ENCODE results near the gene PTGDS.

Gene PTGDS

DNA sequence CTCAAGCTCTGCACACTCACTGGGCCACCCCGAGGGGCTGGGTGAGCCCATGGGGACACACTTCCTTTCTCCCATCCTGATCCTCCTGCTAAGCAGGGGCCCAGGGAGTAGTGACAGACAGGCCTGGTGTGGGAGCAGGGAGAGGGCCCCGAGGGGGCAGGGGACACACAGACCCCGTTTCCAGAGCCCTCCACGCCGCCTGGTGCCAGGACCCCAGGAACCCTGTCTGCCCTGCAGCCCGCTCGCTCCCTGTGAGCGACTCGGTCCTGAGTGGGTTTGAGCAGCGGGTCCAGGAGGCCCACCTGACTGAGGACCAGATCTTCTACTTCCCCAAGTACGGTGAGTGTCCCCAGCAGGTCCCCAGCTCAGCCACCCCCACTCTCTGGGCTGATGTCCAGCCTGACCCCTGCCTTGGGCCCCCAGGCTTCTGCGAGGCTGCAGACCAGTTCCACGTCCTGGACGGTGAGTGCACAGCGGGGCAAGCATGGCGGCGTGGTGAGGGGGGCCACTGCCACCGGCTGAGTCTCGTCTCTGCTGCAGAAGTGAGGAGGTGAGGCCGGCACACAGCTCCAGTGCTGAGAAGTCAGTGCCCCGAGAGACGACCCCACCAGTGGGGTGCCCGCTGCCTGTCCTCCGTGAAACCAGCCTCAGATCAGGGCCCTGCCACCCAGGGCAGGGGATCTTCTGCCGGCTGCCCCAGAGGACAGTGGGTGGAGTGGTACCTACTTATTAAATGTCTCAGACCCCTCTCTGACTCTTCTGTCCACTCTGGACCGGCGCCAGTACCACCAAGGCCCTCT is 30.9 kb upstream of the PTGDS start:
- DNase-seq (ENCODE audit: low read depth), result no peak

DNA sequence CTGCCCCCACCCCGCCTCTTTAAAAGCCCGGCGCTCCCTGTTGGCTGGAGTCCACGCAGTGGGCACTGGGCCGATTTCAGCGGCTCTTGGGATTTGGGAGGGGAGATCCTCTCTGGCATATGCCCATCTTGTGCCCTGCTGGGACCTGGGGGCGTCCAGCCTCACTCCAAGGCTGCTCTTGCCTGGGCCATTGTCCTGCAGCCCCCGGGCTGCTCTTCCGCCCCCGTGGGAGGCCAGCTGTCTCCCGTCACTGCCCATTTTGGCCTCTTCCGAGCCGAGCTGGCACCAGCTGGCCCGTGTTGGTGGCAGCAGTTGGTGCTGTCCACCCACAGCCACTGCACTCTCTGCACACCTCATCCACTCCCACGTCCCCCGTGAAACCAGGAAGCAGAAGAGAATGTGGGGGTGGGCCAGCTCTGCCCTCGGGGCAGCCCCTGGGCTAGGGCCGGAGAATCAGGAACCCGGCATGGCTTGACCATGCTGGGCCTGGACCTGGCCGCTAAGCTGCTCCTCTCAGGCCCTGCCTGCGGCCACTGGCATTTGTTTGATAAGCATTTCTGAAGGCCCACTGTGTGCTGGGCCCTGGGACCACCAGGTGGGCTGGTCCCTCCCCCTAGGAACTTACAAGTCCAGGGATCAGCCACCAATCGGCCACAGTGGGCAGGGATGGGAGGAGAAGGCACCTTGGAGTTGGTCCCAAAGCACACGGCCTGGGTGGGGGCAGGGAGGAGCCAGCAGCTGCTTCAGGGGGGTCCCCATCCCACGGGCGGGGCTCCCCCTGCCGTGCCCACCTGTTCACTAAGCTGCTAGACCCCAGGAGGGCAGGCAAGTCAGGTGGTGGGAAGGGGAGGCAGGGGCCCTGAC is 30.0 kb upstream of the PTGDS start:
- no peak for DNase-seq (ENCODE audit: low read depth)

DNA sequence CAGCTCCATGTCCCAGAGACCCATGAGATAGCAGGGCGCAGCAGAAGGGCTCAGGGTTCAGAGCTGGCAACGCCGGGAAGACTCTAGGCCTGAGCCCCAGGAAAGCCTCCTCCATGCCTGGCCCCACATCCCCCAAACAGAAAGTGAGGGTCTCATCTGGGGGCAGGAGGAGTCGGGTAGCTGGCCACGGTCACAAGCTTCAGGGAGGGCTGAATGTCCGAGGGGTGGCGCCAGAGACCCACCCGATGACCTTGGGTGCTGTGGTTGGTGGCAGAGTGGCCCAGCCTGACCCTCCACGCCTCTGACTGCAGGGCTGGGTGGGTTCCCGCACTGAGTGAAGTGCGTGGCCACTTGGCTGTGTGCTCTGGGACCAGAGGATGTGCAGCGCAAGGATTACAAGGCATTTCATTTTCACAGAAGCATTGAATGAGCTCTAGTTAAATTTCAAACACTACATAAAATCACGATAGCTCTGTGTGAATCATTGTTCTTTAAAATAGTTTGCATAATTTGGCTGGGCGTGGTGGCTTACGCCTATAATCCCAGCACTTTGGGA is 29.3 kb upstream of the PTGDS start:
- no peak for DNase-seq (ENCODE audit: low read depth)

DNA sequence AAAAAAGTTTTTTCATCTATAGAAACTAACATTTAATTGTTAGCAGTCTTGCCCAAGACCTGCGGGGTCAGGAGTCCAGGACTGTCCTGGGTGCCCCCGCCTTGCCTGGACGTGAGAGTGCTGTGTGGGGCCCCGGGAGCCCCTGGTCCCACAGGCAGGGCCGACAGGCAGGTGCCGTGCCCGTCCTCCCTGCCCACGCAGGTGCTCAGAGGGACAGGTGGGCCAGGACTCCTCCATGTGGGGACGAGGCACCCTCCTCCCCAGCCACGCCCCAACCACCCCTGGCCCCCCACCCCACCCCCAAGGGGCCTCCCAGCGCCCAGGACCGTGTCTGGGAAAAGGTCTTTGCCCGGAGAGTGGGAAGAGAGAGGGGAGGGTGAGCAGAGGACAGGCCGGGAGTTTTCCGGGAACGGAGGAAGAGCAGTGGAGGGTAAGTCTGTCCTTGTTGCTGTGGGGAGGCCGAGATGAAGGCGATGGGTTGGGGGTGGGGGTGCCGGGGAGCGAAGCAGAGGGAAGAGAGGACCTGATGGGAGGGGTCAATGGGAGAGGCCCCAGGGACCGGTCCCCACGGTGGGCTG is 28.0 kb upstream of the PTGDS start:
- no peak for DNase-seq (ENCODE audit: low read depth)

DNA sequence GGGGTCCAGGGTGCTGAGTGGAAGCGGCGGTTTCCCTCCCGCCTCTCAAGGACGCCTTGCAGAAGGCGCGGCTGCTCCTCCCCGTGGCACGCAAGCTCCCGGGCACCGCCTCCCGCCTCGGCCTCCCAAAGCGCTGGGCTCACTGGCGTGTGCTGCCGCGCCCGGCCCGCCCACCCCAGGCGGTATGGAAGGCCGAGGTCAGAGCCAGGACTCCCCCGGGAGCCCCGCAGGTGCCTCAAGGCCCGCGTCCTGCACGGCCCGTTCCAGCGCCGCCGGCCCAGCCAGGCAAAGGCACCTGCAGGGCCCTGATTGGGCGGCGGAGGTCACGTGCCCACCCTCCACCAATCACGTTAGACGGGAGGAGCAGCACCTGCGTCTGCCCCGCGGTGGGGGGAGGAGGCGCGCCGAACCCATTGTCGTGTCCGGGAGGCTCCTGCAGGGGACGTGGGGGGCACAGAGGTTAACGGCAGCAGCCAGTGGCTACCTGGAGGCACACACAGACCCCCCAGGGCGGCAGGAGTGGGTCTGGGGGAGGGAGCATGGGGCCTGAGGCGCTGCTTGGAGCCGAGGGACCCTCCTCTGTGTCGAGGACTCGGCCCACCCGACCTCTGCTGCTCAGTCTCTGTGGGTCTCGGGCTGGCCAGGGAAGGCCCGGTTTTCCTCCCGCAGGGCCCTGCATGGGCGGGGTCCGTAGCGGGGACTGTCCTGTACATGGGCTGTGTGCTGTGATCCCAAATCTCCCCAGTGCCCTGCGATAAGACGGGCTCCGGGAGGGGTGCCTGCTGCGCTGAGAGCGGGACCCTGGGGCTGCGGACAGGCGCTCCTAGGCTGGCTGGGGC is 27.3 kb upstream of the PTGDS start:
- peak; percentile 94 for DNase-seq (ENCODE audit: low read depth)

DNA sequence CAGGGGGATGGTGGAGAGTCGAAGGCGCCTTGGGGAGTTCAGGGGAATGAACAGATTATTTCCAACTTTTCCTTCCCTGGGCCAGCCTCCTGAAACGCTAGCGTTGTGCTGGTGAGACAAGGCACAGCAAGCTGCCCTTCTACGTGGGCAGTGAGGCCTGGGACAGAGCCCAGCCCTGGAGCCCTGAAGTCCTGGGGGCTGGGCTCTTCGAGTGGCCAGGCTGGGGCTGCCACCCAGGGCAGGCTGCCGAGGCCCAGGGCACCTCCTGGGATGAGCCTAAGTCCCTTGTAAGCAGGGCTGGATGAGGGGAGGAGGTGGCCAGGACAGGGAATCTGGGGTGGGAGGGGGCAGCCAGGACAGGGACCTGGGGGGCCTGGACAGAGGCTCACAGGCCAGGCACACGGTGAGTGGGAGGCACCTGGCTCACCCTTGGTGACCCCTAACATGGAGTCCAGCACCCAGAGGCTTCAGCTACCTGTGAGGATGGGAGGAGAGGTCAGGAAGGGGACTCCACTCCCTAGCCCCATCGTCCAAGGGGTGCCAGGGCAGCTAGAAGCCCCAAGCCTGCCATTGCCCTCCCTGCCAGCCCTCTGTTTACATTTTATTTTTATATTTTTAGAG is 26.5 kb upstream of the PTGDS start:
- DNase-seq (ENCODE audit: low read depth), result no peak

DNA sequence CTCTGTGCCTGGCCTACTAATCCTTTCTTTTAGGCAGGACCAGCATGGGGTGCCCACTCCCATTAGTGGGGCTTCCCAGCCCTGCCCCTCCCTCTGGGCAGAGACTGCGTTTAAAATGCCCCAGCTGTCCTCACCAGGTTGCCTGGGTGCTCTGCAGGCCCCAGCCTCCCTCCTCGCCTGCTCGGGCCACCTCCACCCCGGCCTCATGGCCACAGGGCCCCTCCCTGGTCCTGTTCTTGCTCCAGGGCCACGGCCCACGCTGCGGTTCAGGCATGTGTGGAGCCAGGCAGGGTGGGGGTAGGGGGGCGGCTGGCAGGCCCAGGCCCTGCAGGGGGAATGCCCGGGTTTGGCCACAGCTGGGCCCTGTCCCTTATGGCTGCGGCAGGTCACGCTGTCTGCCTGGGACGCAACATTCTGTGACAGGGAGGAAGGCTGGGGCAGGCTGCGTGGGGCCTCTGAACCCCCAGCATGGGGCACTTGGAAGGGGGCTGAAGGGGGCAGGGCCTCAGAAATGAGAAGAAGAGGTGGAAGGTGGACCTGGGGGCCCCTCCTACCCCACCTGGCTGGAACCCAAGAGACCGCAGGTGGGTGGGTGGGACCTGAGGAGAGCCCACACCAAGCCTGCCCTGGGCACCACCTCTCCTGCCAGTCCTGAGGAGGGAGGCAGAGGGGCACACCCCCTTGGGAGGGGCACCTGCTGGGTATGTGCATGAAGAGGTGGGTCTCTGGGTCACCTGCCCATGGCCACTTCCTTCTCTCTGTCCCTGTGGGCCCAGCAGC is 25.6 kb upstream of the PTGDS start, which contains the start of gene LCN12:
Gene LCN12 (plus strand): TSS at position 733 of the 780 bp plus-strand sequence. CDS start 55 bp downstream, outside the sequence.
- DNase-seq (ENCODE audit: low read depth), result no peak

DNA sequence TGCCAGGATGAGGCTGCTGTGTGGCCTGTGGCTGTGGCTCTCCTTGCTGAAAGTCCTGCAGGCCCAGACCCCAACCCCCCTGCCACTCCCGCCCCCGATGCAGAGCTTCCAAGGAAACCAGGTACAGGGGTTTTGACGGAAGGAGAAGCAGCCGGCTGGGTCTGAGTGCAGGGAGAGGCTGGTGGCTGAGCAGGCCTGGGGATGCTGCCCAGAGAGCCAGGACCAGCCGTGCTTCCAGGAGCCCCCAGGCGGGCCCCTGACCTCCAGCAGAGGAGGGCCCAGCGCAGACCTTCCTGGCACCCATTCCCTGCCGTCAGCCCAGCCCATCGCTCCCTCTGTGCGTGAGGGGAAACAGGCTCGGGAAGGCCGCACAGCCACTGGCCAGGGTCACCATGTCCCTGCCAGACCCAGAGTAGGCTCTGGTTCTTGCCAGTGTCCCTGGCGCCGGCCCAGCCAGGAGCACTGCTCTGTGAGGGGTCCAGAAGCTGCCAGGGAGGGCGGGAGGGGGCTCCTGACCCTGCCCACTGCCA is 24.9 kb upstream of the PTGDS start:
- DNase-seq (ENCODE audit: low read depth), result no peak

DNA sequence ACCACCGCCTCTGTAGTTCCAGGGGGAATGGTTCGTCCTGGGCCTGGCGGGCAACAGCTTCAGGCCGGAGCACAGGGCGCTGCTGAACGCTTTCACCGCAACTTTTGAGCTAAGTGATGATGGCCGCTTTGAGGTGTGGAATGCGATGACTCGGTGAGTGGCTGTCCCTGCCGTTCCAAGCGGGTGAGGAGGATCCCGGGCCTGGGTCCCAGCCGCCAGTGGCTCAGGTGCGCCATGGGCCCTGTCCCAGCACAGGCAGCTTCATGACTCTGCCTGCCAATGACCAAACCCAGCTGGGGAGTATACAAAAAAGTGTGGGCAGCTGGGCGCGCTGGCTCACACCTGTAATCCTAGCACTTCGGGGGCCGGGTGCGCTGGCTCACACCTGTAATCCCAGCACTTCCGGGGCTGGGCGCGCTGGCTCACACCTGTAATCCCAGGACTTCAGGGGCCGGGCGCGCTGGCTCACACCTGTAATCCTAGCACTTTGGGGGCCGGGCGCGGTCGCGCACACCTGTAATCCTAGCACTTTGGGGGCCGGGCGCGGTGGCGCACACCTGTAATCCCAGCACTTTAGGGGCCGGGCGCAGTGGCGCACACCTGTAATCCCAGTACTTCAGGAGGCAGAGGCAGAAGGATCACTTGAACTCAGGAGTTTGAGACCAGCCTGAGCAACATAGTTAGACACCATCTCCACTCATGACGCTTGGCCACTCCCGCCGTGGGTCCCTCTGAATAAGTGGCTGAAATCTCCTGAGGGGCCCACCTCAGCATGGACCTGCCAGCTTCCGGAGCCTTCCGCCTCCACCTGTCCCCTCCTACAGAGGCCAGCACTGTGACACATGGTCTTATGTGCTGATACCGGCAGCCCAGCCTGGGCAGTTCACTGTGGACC is 24.2 kb upstream of the PTGDS start:
- DNase-seq (ENCODE audit: low read depth), result no peak

DNA sequence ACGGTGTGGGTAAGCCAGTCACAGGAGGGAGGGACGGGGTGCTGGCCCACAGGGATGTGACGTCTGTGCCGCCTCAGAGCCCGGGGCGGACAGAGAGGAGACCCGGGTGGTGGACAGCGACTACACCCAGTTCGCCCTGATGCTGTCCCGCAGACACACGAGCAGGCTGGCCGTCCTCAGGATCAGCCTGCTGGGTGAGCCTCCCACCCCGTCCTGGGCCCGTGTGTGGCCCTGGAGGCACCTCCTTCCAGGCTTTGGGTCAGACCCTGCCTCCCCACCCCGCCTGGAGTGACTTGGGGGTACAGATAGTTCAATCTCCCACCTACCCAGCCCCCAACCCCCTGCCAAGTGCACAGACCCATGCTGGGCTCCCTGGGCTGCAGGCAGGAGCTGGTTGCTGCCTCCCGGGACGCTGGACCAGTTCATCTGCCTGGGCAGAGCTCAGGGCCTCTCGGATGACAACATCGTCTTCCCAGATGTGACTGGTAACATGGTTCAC is 23.5 kb upstream of the PTGDS start:
- DNase-seq (ENCODE audit: low read depth), result no peak

DNA sequence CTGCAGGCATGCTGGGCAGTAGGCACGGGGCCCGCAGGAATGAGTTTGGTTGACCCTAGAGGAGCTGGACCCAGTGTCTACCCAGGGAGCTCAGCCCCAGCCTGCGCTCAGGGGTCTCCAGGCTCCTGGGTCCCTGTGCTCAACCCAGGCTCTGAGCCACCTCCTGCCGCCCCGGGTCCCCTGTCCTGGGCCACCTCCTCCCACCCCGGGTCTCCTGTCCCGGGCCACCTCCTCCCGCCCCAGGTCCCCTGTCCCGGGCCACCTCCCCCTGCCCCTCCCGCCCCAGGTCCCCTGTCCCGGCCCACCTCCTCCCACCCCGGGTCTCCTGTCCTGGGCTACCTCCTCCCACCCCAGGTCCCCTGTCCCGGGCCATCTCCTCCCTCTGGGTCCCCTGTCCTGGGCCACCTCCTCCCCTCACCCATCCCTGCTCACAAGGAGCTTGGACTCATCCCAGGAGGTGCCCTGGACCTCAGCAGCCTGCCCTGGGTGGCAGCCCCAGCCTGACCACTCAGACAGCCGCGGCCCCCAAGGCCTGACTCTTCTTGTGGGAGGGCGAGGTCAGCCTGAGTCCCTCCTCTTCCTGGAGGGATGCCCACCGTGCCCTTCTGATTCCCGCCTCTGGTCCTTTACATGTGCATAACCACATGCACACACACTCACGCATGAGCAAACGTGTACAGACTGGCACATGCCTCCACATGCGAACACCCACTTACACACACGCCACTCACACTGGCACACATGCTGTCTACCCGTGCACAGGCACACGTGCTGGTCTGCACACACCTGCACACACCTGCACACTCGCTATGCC is 22.8 kb upstream of the PTGDS start:
- no peak for DNase-seq (ENCODE audit: low read depth)

DNA sequence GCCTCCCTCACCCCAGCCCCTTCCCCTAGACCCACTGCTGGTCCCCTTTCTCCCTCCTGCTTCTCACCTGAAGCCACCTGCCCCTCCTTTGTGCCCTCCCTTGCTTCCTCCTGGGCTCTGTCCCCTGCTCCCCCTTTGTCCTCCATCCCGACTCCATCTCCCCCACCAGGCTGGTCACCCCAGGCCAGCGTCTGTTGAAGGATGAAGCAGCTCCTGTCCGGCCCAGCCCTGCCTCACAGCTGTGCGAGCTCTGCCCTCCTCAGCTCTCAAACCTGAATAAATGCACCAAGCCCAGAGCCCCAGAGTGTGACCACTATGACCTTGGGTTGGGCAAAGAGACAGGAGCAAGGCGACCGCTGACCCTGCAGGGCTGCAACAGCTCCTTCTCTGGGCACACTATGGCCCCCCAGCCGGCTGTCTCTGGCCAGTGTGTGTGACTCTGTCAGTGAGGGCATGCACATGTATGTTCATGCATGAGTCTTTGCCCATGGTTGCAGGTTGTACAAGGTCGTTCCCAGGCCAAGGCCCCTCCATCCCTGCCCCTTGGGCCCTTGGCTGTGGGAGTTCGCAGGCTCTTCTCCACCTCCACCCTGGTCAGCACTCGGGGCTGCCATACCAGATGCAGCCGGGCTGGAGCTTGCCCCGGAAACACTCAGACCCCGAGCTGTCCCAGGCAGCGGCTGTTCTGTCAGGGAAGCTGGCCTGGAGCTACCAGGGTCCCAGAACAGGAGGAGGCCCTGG is 21.9 kb upstream of the PTGDS start:
- DNase-seq (ENCODE audit: low read depth), result no peak

DNA sequence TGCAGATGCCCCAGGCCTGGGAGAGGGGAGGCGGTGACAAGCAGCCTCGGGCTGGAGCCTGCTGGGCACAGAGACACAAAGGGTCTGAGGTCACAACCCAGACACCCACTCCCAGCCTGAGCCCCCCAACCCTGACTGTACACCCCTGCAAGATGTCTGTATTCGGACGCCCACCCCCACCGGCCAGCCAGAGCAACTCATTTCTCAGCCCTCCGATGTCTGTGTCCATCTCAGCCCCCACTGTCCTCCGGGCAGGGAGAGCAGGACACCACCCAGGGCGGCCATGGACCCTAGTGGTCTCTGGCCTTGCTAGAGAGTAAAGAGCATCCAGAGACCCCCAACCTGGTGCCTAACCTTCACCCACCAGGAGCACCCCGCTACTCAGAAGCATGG is 21.4 kb upstream of the PTGDS start:
- DNase-seq (ENCODE audit: low read depth), result no peak

DNA sequence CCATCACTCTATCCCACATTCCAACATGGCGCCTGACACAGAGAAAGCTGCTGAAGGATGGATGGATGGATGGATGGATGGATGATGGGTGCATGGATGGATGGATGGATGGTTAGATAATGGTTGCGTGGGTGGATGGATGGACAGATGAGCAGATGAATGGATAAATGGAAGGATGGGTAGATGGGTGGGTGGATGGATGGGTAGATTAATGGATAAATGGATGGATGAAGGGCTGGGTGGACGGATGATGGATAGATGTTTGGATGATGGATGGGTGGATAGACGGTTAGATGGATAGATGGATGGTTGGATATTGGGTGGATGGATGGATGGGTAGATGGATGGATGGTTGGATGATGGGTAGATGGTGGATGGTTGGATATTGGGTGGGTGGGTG is 20.7 kb upstream of the PTGDS start:
- no peak for DNase-seq (ENCODE audit: low read depth)

DNA sequence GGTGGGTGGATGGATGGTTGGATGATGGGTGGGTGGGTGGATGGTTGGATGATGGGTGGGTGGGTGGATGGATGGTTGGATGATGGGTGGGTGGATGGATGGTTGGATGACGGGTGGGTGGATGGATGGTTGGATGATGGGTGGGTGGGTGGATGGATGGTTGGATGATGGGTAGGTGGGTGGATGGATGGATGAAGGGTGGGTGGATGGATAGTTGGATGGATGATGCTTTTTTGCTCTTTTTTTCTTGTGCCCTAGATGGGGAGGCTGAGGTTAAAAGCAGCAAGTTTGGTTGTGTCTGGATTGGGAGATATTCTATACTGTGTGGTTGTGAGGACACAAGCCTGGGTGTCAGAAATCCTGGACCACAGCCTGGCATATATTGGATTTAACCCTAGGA is 19.8 kb upstream of the PTGDS start:
- no peak for DNase-seq (ENCODE audit: low read depth)

DNA sequence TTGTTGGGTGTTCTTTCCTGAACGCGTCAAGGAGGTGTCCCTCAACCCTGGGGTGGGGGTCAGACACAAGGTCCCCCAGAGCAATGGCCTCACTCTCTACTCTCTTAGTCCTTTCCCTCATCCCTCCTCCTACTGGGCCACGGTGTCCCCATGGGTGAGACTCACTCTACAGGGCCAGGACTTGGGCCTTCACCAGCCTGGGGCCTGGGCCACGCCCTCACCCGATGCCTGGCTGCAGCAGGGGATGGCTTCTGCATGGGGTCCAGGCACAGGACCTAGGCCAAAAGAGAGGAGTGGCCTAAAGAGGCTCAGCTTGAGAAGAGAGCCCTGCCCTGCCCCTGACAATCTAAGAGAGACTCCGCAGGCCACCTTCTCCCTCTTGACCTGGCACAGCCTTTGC is 19.4 kb upstream of the PTGDS start:
- no peak for DNase-seq (ENCODE audit: low read depth)

DNA sequence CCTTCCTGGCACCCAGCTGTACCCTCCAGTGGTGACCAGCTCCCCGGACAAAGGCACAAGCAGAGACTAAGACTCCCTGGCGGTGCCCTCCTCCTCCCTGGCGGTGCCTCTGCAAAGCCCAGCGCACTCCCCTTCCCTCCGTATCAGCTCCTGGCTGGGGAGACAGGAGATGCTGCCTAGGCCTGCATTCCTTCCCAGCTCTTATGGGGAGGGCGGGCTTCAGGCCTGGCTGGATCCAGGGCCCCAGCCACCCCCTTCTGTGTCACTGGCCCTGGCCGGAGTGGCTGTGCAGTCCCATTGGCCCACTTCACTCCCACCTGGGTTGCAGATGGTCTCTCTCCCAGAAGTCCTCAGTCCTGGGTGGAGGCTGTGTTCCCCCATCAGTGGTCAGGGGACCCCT is 18.8 kb upstream of the PTGDS start:
- no peak for DNase-seq (ENCODE audit: low read depth)
